Endothelial cell of umbilical vein (primary cell): ENCODE results near the gene UFSP1. TPM values are rescaled to one million over a fixed set of nuclear protein-coding genes. Genes with fewer than 3 reads are reported as not detected.

Source experiments
- BruUV-seq: library from RNA; stranded (reverse); fragments of 400-500 nt; replicated peaks from 2 replicates; lab custom pipeline; 2021; lab: Mats Ljungman, UMichigan
- CTCF ChIA-PET: fragments of 300-600, 350-600 bp; sonication (Branson Sonifier 250); formaldehyde crosslinking; loops from one replicate; lab custom pipeline; 2021; ENCODE audit warnings: antibody characterized with exemption, inconsistent platforms; lab: Charles Lee
- POLR2A ChIA-PET: fragments of 300-600, 350-600 bp; sonication (Branson Sonifier 250); formaldehyde crosslinking; loops from one replicate; lab custom pipeline; 2021; ENCODE audit warnings: antibody characterized with exemption, inconsistent platforms; lab: Charles Lee
- DNase-seq: peaks from one replicate; pipeline ENCODE4 v3.0.0-alpha.2; 2011; ENCODE audit warnings: low read depth, low spot score
- FAIRE-seq: peaks from 2 replicates; lab custom pipeline; 2011; peaks lifted over from hg19 to GRCh38; lab: Jason Lieb, UNC
- H2AFZ ChIP-seq: 2 replicates; pipeline ENCODE4 v1.6.0; 2012; ENCODE audit warnings: low read depth, low read length, control low read depth, inconsistent platforms
- H3K27ac ChIP-seq: 2 replicates; pipeline ENCODE4 v1.5.1; 2011; ENCODE audit warnings: low read depth, mild to moderate bottlenecking, control low read depth, low read length, moderate library complexity; ENCODE audit not compliant: insufficient read depth
- H3K27me3 ChIP-seq, 2 experiments: 2 replicates each; pipeline versions ENCODE4 v1.6.0 to v1.6.1; 2011; ENCODE audit warnings: low read length in 2 of 2, mixed read lengths in 1 of 2; ENCODE audit not compliant: control insufficient read depth in 2 of 2, insufficient read depth in 2 of 2
- H3K36me3 ChIP-seq, 2 experiments: 2 replicates in 1 of 2; 3 replicates in 1 of 2; pipeline ENCODE4 v1.5.1; 2011; ENCODE audit warnings: low read length in 2 of 2, mild to moderate bottlenecking in 1 of 2, moderate library complexity in 1 of 2; ENCODE audit not compliant: control insufficient read depth in 2 of 2, insufficient read depth in 2 of 2; ENCODE audit errors: extremely low read depth in 1 of 2
- H3K4me1 ChIP-seq: 3 replicates; pipeline ENCODE4 v1.5.1; 2011; ENCODE audit warnings: mild to moderate bottlenecking, low read length; ENCODE audit not compliant: control insufficient read depth, insufficient read depth; ENCODE audit errors: extremely low read depth
- H3K4me2 ChIP-seq: 2 replicates; pipeline ENCODE4 v1.6.1; 2011; ENCODE audit warnings: low read length, control low read depth, mixed read lengths; ENCODE audit not compliant: insufficient read depth
- H3K4me3 ChIP-seq, 3 experiments: fragments of 200-600 bp in 1 of 3; sonication (generic), shearing (Covaris generic) in 1 of 3; replicated peaks in 1 of 3; 2 replicates each; pipeline ENCODE4 v1.5.1; 2011 to 2016; ENCODE audit warnings: control low read depth in 3 of 3, low read length in 3 of 3, mild to moderate bottlenecking in 2 of 3, inconsistent platforms in 1 of 3, low read depth in 1 of 3, moderate library complexity in 1 of 3; ENCODE audit not compliant: insufficient read depth in 1 of 3
- H3K79me2 ChIP-seq: 2 replicates; pipeline ENCODE4 v1.6.0; 2012; ENCODE audit warnings: low read length, inconsistent platforms; ENCODE audit not compliant: control insufficient read depth, insufficient read depth
- H3K9ac ChIP-seq: replicated peaks from 2 replicates; pipeline ENCODE3; 2011; ENCODE audit warnings: low read length, control low read depth; ENCODE audit not compliant: insufficient read depth; ENCODE audit errors: extremely low read depth
- H3K9me1 ChIP-seq: replicated peaks from 3 replicates; pipeline ENCODE4 v1.6.0; 2011; ENCODE audit warnings: mild to moderate bottlenecking, low read length; ENCODE audit not compliant: control insufficient read depth, insufficient read depth; ENCODE audit errors: extremely low read depth
- H3K9me3 ChIP-seq: replicated peaks from 2 replicates; pipeline ENCODE4 v1.5.1; 2012; ENCODE audit warnings: low read length, inconsistent platforms; ENCODE audit not compliant: control insufficient read depth, insufficient read depth
- H4K20me1 ChIP-seq: replicated peaks from 2 replicates; pipeline ENCODE3; 2011; ENCODE audit warnings: mild to moderate bottlenecking, low read length; ENCODE audit not compliant: control insufficient read depth, insufficient read depth; ENCODE audit errors: extremely low read depth
- EZH2 ChIP-seq: IDR thresholded peaks from 2 replicates; pipeline ENCODE4 v1.6.1; 2012; ENCODE audit warnings: borderline replicate concordance, low read depth, mild to moderate bottlenecking, moderate library complexity, low read length, inconsistent platforms; ENCODE audit not compliant: severe bottlenecking
- FOS ChIP-seq: IDR thresholded peaks from 2 replicates; pipeline ENCODE4 v1.6.1; 2011; ENCODE audit warnings: mild to moderate bottlenecking, low read length, moderate library complexity, borderline replicate concordance; ENCODE audit not compliant: insufficient read depth
- GATA2 ChIP-seq: IDR thresholded peaks from 2 replicates; pipeline ENCODE4 v1.7.0; 2011; ENCODE audit warnings: low read depth, mild to moderate bottlenecking, moderate library complexity, mixed read lengths, low read length; ENCODE audit not compliant: insufficient read length, insufficient read depth
- JUN ChIP-seq: IDR thresholded peaks from 2 replicates; pipeline ENCODE4 v1.6.1; 2011; ENCODE audit warnings: borderline replicate concordance, low read depth; ENCODE audit not compliant: insufficient read length, insufficient read depth
- MYC ChIP-seq: IDR thresholded peaks from one replicate; pipeline ENCODE4 v1.6.1; 2011; ENCODE audit warnings: mild to moderate bottlenecking, low read depth, low read length
- POLR2A ChIP-seq: IDR thresholded peaks from 2 replicates; pipeline ENCODE4 v1.6.1; 2012; ENCODE audit warnings: low read depth, mild to moderate bottlenecking, control low read depth, low read length
- POLR2AphosphoS5 ChIP-seq: IDR thresholded peaks from 2 replicates; pipeline ENCODE4 v1.6.1; 2012; ENCODE audit warnings: low read depth, mild to moderate bottlenecking, control low read depth, low read length, moderate library complexity; ENCODE audit not compliant: insufficient read depth
- dilution Hi-C: fragments of 300-500 bp; cut with MboI; formaldehyde crosslinking; loops from one replicate; pipeline ENCODE4 v1.15.0; 2019; ENCODE audit warnings: low sequenced_read_pairs; ENCODE audit not compliant: extremely low pct_ligation_motif_present
- intact Hi-C: fragments of 100-400 bp; cut with micrococcal nuclease; formaldehyde crosslinking; loops from one replicate; pipeline ENCODE4 v1.10.0; 2022
- polyA plus RNA-seq, 4 experiments: library from polyadenylated mRNA; depleted of rRNA in 3 of 4; stranded (reverse) in 3 of 4; unstranded in 1 of 4; fragments of >200 nt; gene quantifications; 2 replicates each; pipeline versions ENCODE4 v1.2.1 to v1.2.3, GENCODE V29; 2011 to 2012; ENCODE audit warnings: missing spikeins in 1 of 4
- total RNA-seq: library from RNA; stranded (reverse); gene quantifications from 2 replicates; pipeline ENCODE4 v1.2.3, GENCODE V29; 2021
- TF ChIP-seq, protein P1 (sequence below): IDR thresholded peaks from 2 replicates; pipeline ENCODE4 v1.6.1; 2011; ENCODE audit not compliant: insufficient read depth, insufficient read length
- TF ChIP-seq, protein P2 (sequence below), 2 donors: IDR thresholded peaks; 1 replicate in 1 of 2; 2 replicates in 1 of 2; pipeline ENCODE4 v1.5.1; 2011; ENCODE audit warnings: low read length in 2 of 2, mild to moderate bottlenecking in 2 of 2, moderate library complexity in 2 of 2, control low read depth in 1 of 2, inconsistent platforms in 1 of 2, low read depth in 1 of 2; ENCODE audit not compliant: insufficient read depth in 1 of 2; ENCODE audit errors: extremely low read depth in 1 of 2

The UFSP1 gene
- total and polyA plus RNA-seq, 2 donors (not counting 3 experiments of a cell fraction or from before 2014, with no cell fraction given): 0.84 to 0.93 TPM

DNA sequence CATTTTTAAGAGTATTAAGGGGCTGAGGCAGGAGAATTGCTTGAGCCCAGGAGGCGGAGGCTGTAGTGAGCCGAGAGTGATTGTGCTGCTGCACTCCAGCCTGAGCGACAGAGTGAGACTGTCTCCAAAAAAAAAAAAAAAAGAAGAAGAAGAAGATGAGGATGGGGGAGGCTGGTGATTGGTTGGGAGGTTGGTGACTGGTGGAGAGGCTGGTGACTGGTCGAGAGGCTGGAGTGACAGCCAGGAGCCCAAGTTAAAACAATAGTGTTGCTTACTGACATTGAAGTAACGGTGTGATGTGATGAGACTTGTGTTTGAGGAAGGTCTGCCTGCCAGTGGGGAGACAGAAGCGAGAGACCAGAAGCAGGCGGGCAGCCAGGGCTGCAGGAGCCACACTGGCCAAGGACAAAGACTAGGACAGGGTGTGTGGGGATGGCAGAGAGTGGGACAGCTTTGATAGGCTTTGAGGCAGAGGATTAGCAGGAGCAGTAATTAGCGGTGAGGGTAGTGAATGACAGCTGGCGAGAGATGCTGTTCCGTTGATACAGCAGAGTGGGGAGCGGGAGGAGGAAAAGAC, 9.7 kb downstream of the UFSP1 start:
- no peak for FAIRE-seq
- no peak overlapping the region for H3K4me2 ChIP-seq
- no peak overlapping the region for H3K27ac ChIP-seq
- peaks cover 13% of the 10 kb centered on the region for H3K4me1 ChIP-seq
- no peaks in the 10 kb centered on the region for H3K9me3 ChIP-seq
- H3K36me3 ChIP-seq: peaks cover 17 to 37% of the 10 kb centered on the region in 2 experiments
- no peaks in the 10 kb centered on the region for H3K27me3 ChIP-seq
- TF ChIP-seq MYC (no peak), EZH2 (no peak)
- dilution Hi-C loops (no loop called here), intact Hi-C loops (no loop called here)
- CTCF ChIA-PET: no interaction called here
- H4K20me1 ChIP-seq: no peaks in the 10 kb centered on the region
- no peaks in the 10 kb centered on the region for H3K9me1 ChIP-seq
- H3K9ac ChIP-seq: no peak overlapping the region
- peaks cover 69% of the 10 kb centered on the region for H3K79me2 ChIP-seq
- no peak overlapping the region for H3K4me3 ChIP-seq
- no peak overlapping the region for H2AFZ ChIP-seq
- BruUV-seq: no TSS peak
- DNase-seq: no peak
- POLR2A ChIA-PET: no interaction called here

DNA sequence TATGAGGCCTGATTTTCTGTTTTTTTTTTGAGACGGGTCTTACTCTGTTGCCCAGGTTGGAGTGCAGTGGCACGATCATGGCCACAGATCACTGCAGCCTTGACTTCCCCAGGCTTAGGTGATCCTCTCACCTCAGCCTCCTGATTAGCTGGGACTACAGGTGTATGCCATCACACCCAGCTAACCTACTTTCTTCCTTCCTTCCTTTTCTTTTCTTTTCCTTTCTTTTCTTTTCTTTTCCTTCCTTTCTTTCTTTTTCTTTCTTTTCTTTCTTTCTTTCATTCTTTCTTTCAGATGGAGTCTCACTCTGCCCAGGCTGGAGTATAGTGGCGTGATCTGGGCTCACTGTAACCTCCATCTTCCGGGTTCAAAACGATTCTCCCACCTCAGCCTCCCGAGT, 10.8 kb downstream of the UFSP1 start:
- H3K27me3 ChIP-seq: no peaks in the 10 kb centered on the region
- CTCF ChIA-PET: no interaction called here
- TF ChIP-seq POLR2AphosphoS5: no peak
- TF ChIP-seq, protein P1, sequence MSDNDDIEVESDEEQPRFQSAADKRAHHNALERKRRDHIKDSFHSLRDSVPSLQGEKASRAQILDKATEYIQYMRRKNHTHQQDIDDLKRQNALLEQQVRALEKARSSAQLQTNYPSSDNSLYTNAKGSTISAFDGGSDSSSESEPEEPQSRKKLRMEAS: no peak
- TF ChIP-seq FOS: no peak
- no peak for TF ChIP-seq JUN
- no peak for TF ChIP-seq POLR2A
- no peak for TF ChIP-seq MYC
- TF ChIP-seq GATA2: no peak
- TF ChIP-seq, protein P2, sequence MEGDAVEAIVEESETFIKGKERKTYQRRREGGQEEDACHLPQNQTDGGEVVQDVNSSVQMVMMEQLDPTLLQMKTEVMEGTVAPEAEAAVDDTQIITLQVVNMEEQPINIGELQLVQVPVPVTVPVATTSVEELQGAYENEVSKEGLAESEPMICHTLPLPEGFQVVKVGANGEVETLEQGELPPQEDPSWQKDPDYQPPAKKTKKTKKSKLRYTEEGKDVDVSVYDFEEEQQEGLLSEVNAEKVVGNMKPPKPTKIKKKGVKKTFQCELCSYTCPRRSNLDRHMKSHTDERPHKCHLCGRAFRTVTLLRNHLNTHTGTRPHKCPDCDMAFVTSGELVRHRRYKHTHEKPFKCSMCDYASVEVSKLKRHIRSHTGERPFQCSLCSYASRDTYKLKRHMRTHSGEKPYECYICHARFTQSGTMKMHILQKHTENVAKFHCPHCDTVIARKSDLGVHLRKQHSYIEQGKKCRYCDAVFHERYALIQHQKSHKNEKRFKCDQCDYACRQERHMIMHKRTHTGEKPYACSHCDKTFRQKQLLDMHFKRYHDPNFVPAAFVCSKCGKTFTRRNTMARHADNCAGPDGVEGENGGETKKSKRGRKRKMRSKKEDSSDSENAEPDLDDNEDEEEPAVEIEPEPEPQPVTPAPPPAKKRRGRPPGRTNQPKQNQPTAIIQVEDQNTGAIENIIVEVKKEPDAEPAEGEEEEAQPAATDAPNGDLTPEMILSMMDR (IDR thresholded peaks at IDR 0.05; ENCODE audit: extremely low read depth in 1 of 2, insufficient read depth in 1 of 2, low read depth in 1 of 2, low read length in 2 of 2): no peak
- TF ChIP-seq EZH2: no peak

More for the DNA sequence above, 10.8 kb downstream of the UFSP1 start:
- intact Hi-C loops (no loop called here), dilution Hi-C loops (no loop called here)
- Histone ChIP-seq H3K9me3 (no peaks in the 10 kb centered on the region), H3K36me3 (peaks cover 20 to 28% of the 10 kb centered on the region in 2 experiments), H2AFZ (no peak overlapping the region), H3K4me2 (no peak overlapping the region), H3K27ac (no peak overlapping the region), H3K4me3 (no peak overlapping the region), H3K9me1 (no peaks in the 10 kb centered on the region), H4K20me1 (no peaks in the 10 kb centered on the region), H3K9ac (no peak overlapping the region), H3K4me1 (peaks cover 19% of the 10 kb centered on the region), H3K79me2 (peaks cover 69% of the 10 kb centered on the region)
- peak; percentile 64 for FAIRE-seq
- DNase-seq: no peak
- POLR2A ChIA-PET: no interaction called here
- no TSS peak for BruUV-seq
